Endothelial cell of umbilical vein (primary cell): ENCODE data around the gene CTIF. TPM values are rescaled to one million over a fixed set of nuclear protein-coding genes. Genes with fewer than 3 reads are reported as not detected.
A peak's percentile ranks its signal among the peaks of the same experiment; 100 is the strongest.

Experiments
- BruUV-seq: library from RNA; stranded (reverse); fragments of 400-500 nt; replicated peaks from 2 replicates; lab custom pipeline; 2021; lab: Mats Ljungman, UMichigan
- CTCF ChIA-PET: fragments of 300-600, 350-600 bp; sonication (Branson Sonifier 250); formaldehyde crosslinking; loops from one replicate; lab custom pipeline; 2021; ENCODE audit warnings: antibody characterized with exemption, inconsistent platforms; lab: Charles Lee
- POLR2A ChIA-PET: fragments of 300-600, 350-600 bp; sonication (Branson Sonifier 250); formaldehyde crosslinking; loops from one replicate; lab custom pipeline; 2021; ENCODE audit warnings: antibody characterized with exemption, inconsistent platforms; lab: Charles Lee
- DNase-seq: peaks from one replicate; pipeline ENCODE4 v3.0.0-alpha.2; 2011; ENCODE audit warnings: low read depth, low spot score
- FAIRE-seq: peaks from 2 replicates; lab custom pipeline; 2011; peaks lifted over from hg19 to GRCh38; lab: Jason Lieb, UNC
- H2AFZ ChIP-seq: 2 replicates; pipeline ENCODE4 v1.6.0; 2012; ENCODE audit warnings: low read depth, low read length, control low read depth, inconsistent platforms
- H3K27ac ChIP-seq: 2 replicates; pipeline ENCODE4 v1.5.1; 2011; ENCODE audit warnings: low read depth, mild to moderate bottlenecking, control low read depth, low read length, moderate library complexity; ENCODE audit not compliant: insufficient read depth
- H3K27me3 ChIP-seq, 2 experiments: 2 replicates each; pipeline versions ENCODE4 v1.6.0 to v1.6.1; 2011; ENCODE audit warnings: low read length in 2 of 2, mixed read lengths in 1 of 2; ENCODE audit not compliant: control insufficient read depth in 2 of 2, insufficient read depth in 2 of 2
- H3K36me3 ChIP-seq, 2 experiments: 2 replicates in 1 of 2; 3 replicates in 1 of 2; pipeline ENCODE4 v1.5.1; 2011; ENCODE audit warnings: low read length in 2 of 2, mild to moderate bottlenecking in 1 of 2, moderate library complexity in 1 of 2; ENCODE audit not compliant: control insufficient read depth in 2 of 2, insufficient read depth in 2 of 2; ENCODE audit errors: extremely low read depth in 1 of 2
- H3K4me1 ChIP-seq: 3 replicates; pipeline ENCODE4 v1.5.1; 2011; ENCODE audit warnings: mild to moderate bottlenecking, low read length; ENCODE audit not compliant: control insufficient read depth, insufficient read depth; ENCODE audit errors: extremely low read depth
- H3K4me2 ChIP-seq: 2 replicates; pipeline ENCODE4 v1.6.1; 2011; ENCODE audit warnings: low read length, control low read depth, mixed read lengths; ENCODE audit not compliant: insufficient read depth
- H3K4me3 ChIP-seq, 3 experiments: fragments of 200-600 bp in 1 of 3; sonication (generic), shearing (Covaris generic) in 1 of 3; replicated peaks in 1 of 3; 2 replicates each; pipeline ENCODE4 v1.5.1; 2011 to 2016; ENCODE audit warnings: control low read depth in 3 of 3, low read length in 3 of 3, mild to moderate bottlenecking in 2 of 3, inconsistent platforms in 1 of 3, low read depth in 1 of 3, moderate library complexity in 1 of 3; ENCODE audit not compliant: insufficient read depth in 1 of 3
- H3K79me2 ChIP-seq: 2 replicates; pipeline ENCODE4 v1.6.0; 2012; ENCODE audit warnings: low read length, inconsistent platforms; ENCODE audit not compliant: control insufficient read depth, insufficient read depth
- H3K9ac ChIP-seq: replicated peaks from 2 replicates; pipeline ENCODE3; 2011; ENCODE audit warnings: low read length, control low read depth; ENCODE audit not compliant: insufficient read depth; ENCODE audit errors: extremely low read depth
- H3K9me1 ChIP-seq: replicated peaks from 3 replicates; pipeline ENCODE4 v1.6.0; 2011; ENCODE audit warnings: mild to moderate bottlenecking, low read length; ENCODE audit not compliant: control insufficient read depth, insufficient read depth; ENCODE audit errors: extremely low read depth
- H3K9me3 ChIP-seq: replicated peaks from 2 replicates; pipeline ENCODE4 v1.5.1; 2012; ENCODE audit warnings: low read length, inconsistent platforms; ENCODE audit not compliant: control insufficient read depth, insufficient read depth
- H4K20me1 ChIP-seq: replicated peaks from 2 replicates; pipeline ENCODE3; 2011; ENCODE audit warnings: mild to moderate bottlenecking, low read length; ENCODE audit not compliant: control insufficient read depth, insufficient read depth; ENCODE audit errors: extremely low read depth
- CTCF ChIP-seq, 2 donors: IDR thresholded peaks; 1 replicate in 1 of 2; 2 replicates in 1 of 2; pipeline ENCODE4 v1.5.1; 2011; ENCODE audit warnings: low read length in 2 of 2, mild to moderate bottlenecking in 2 of 2, moderate library complexity in 2 of 2, control low read depth in 1 of 2, inconsistent platforms in 1 of 2, low read depth in 1 of 2; ENCODE audit not compliant: insufficient read depth in 1 of 2; ENCODE audit errors: extremely low read depth in 1 of 2
- FOS ChIP-seq: IDR thresholded peaks from 2 replicates; pipeline ENCODE4 v1.6.1; 2011; ENCODE audit warnings: mild to moderate bottlenecking, low read length, moderate library complexity, borderline replicate concordance; ENCODE audit not compliant: insufficient read depth
- GATA2 ChIP-seq: IDR thresholded peaks from 2 replicates; pipeline ENCODE4 v1.7.0; 2011; ENCODE audit warnings: low read depth, mild to moderate bottlenecking, moderate library complexity, mixed read lengths, low read length; ENCODE audit not compliant: insufficient read length, insufficient read depth
- JUN ChIP-seq: IDR thresholded peaks from 2 replicates; pipeline ENCODE4 v1.6.1; 2011; ENCODE audit warnings: borderline replicate concordance, low read depth; ENCODE audit not compliant: insufficient read length, insufficient read depth
- MAX ChIP-seq: IDR thresholded peaks from 2 replicates; pipeline ENCODE4 v1.6.1; 2011; ENCODE audit not compliant: insufficient read depth, insufficient read length
- MYC ChIP-seq: IDR thresholded peaks from one replicate; pipeline ENCODE4 v1.6.1; 2011; ENCODE audit warnings: mild to moderate bottlenecking, low read depth, low read length
- POLR2A ChIP-seq: IDR thresholded peaks from 2 replicates; pipeline ENCODE4 v1.6.1; 2012; ENCODE audit warnings: low read depth, mild to moderate bottlenecking, control low read depth, low read length
- POLR2AphosphoS5 ChIP-seq: IDR thresholded peaks from 2 replicates; pipeline ENCODE4 v1.6.1; 2012; ENCODE audit warnings: low read depth, mild to moderate bottlenecking, control low read depth, low read length, moderate library complexity; ENCODE audit not compliant: insufficient read depth
- dilution Hi-C: fragments of 300-500 bp; cut with MboI; formaldehyde crosslinking; loops from one replicate; pipeline ENCODE4 v1.15.0; 2019; ENCODE audit warnings: low sequenced_read_pairs; ENCODE audit not compliant: extremely low pct_ligation_motif_present
- intact Hi-C: fragments of 100-400 bp; cut with micrococcal nuclease; formaldehyde crosslinking; loops from one replicate; pipeline ENCODE4 v1.10.0; 2022
- polyA plus RNA-seq, 4 experiments: library from polyadenylated mRNA; depleted of rRNA in 3 of 4; stranded (reverse) in 3 of 4; unstranded in 1 of 4; fragments of >200 nt; gene quantifications; 2 replicates each; pipeline versions ENCODE4 v1.2.1 to v1.2.3, GENCODE V29; 2011 to 2012; ENCODE audit warnings: missing spikeins in 1 of 4
- total RNA-seq: library from RNA; stranded (reverse); gene quantifications from 2 replicates; pipeline ENCODE4 v1.2.3, GENCODE V29; 2021

The CTIF gene
- total and polyA plus RNA-seq, 2 donors (not counting 3 experiments of a cell fraction or from before 2014, with no cell fraction given): 20.9 to 57.7 TPM

GRCh38 chr18:48808476-48808875 is 269.6 kb downstream of the CTIF start:
- no peak for TF ChIP-seq MAX
- no peak for TF ChIP-seq POLR2AphosphoS5
- TF ChIP-seq MYC: no peak
- TF ChIP-seq GATA2: no peak
- no peak for TF ChIP-seq CTCF (IDR thresholded peaks at IDR 0.05; ENCODE audit: extremely low read depth in 1 of 2, insufficient read depth in 1 of 2, low read depth in 1 of 2, low read length in 2 of 2)
- no peak for TF ChIP-seq POLR2A
- no peak for TF ChIP-seq FOS
- no peak for TF ChIP-seq JUN
- peaks cover 0 to 7% of the 10 kb centered on the region in 2 experiments for H3K36me3 ChIP-seq
- ChIA-PET CTCF (interaction anchor here (0.6 to 1.3 kb wide), 4 partner anchors 16 to 128 kb away, joined by 3 to 5 read pairs (median 4); no protein-coding TSS in a partner anchor), POLR2A (no interaction called here)
- dilution Hi-C loops (no loop called here), intact Hi-C loops (no loop called here)
- H3K4me3 ChIP-seq: no peak overlapping the region
- H3K27me3 ChIP-seq: no peaks in the 10 kb centered on the region
- H3K9me1 ChIP-seq: no peaks in the 10 kb centered on the region
- no peak overlapping the region for H3K27ac ChIP-seq
- no peaks in the 10 kb centered on the region for H4K20me1 ChIP-seq
- peak; percentile 37 for DNase-seq
- BruUV-seq: no TSS peak
- no peak overlapping the region for H2AFZ ChIP-seq
- H3K79me2 ChIP-seq: no peaks in the 10 kb centered on the region
- no peaks in the 10 kb centered on the region for H3K4me1 ChIP-seq
- no peak overlapping the region for H3K4me2 ChIP-seq
- no peaks in the 10 kb centered on the region for H3K9me3 ChIP-seq
- H3K9ac ChIP-seq: no peak overlapping the region
- FAIRE-seq: no peak
